GM21576 (cell line): Measurements from ENCODE around the gene ENKD1.
"Not testable (repeated sequence)": the region's sequence is repeated elsewhere in the genome, so short reads cannot be mapped to it uniquely, and the experiment has no call there.

ENCODE experiments used
- ATAC-seq: cut with Tn5 transposase; IDR thresholded peaks from one replicate; pipeline ENCODE4 v1.9.1; 2021; ENCODE audit warnings: mild to moderate bottlenecking, moderate library complexity; ENCODE audit not compliant: unreplicated experiment

ENKD1 gene, protein sequence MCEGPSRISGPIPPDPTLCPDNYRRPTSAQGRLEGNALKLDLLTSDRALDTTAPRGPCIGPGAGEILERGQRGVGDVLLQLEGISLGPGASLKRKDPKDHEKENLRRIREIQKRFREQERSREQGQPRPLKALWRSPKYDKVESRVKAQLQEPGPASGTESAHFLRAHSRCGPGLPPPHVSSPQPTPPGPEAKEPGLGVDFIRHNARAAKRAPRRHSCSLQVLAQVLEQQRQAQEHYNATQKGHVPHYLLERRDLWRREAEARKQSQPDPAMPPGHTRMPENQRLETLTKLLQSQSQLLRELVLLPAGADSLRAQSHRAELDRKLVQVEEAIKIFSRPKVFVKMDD

DNA sequence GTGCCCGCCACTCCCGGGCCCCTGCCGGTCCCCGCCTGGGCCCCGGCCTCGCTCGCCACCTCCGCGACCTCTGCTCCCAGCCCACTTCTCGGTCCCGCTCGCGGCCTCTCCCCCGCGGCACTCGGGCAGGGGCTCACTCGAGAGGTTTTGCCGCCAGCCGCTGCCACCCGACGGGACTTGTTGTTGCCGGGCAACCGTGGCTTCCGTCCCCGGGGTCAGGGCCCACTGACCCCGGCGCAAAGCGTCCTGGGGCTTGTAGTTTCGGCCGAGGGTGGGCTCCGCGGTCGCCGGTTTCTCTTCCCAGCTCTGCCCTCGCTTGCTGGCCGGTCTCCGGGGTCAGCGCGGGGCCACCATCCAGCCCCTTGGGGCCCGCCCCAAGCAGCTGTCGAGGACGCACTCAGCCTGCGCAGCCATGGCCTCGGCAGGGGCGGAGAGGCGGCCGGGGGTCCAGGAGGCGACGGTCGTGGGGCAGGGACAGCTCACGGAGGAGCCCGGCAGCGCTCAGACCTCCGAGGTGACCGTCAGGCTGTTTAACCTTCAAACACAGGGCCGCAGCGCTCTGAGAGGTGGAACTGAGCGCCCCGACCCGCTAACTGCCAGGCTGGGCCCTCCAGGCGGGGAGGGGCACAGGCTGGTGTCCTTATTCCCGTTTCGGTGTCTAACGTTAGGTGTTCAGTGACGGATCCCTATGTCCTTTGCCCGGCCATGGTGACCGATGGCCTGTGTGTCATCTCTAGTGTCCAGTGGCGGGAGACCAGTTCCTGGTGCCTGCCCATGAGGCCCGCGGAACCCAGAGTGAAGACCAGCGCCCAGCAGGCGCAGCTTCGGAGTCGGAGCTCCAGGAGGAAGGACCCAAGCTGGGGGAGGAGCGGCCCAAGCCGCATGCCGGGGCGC lies at the start of gene ENKD1, which contains the start of gene C16orf86:
ENKD1 (minus strand) TSS at position 192 of the 894 bp plus-strand sequence. CDS start 308 bp downstream, outside the sequence.
C16orf86 (plus strand) TSS at position 256 of the 894 bp plus-strand sequence; CDS start at position 413, 157 bp downstream.
- peak; percentile 52 for ATAC-seq

DNA sequence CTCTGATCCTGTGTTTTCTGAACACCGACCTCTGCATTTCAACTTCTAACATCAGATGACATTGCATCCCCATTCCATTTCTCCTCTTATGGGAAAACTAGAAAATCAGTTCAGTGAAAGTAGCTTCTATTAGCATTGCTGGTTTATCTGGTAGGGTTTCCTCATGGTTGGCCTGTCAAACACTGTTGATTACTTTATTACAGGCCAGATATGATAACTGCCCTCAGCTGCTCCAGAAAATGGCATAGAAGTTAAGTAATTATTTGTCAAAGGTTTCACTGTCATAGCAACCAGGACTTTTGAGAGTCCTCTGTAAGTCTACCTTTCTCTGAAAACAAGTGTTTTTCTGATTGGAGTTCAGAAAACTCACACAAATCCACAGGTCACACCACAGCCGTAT lies 49.5 kb upstream of the ENKD1 start:
- ATAC-seq: no peak

DNA sequence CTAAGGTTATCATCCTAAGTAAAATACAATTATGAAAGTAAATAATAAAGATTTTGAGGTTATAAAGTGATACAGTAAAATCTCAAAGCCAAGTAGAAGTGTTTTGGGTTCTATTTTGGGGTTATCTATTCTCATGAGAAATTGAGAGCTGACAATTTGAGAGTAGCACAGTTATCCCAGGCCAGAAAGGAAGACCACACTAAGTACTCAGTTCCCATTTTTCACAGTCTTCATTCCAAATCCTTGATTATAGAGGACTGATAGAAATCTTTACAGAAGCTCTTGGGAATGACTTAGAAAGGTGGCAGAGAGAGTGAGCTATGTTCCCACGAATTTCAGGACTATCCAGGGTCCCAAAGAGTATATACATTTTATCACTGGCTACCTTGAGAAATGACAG lies 48.0 kb upstream of the ENKD1 start:
- ATAC-seq: no peak

DNA sequence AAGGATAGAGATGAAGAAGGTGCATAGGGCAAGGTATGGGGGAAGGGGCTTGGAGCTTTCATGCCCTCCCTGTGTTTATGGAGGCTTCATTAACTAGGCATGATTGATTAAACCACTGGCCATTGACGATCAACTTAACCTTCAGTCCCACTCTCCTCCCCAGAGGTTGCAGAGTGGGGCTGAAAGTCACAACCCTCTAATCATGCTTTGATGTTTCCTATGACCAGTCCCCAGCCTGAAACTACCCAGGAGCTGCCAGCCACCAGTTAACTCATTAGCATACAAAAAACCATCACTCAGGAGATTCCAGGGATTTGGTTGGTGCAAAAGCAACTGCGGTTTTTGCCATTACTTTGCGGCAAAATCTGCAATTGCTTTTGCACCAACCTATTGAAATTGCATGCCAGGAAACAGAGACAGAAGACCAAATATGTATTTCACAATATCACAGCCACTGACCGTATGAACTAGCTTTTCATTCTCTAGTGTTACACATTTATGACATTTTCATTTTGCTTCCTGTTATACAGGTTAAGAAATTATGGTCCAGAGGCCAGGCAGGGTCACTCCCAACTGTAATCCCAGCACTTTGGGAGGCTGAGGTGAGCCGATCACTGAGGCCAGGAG lies 47.2 kb upstream of the ENKD1 start:
- ATAC-seq: no peak

DNA sequence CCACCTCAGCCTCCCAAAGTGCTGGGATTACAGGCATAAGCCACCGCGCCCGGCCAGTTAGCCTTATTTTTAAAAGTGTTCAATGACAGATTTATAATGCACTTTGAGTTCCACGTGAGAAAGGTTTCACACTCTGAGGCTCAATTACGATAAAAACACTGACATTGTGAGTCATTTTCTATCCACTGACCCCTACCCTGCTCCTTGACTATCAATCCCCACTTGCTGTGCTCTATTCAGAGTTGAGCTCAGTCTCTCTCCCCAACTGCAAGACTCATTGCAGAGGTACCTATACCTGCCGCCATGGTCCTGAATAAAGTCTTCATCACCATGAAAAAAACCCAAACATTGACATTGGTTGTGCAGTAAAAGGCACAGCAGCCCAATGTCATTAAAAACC lies 44.1 kb upstream of the ENKD1 start:
- ATAC-seq: no peak

DNA sequence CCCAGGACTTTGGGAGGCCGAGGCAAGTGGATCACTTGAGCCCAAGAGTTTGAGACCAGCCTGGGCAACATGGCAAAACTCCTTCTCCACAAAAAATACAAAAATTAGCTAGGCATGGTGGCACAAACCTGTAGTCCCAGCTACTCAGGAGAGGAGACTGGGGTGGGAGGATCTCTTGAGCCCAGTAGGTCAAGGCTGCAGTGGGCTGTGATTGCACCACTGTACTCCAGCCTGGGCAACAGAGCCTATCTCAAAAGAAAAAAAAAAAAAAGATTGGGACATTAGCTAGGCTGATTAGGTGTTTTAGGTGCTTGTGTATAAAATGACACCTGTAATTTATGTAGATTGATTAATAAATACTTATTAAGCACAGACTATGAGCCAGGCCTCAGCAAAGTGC lies 42.5 kb upstream of the ENKD1 start:
- ATAC-seq: no peak

DNA sequence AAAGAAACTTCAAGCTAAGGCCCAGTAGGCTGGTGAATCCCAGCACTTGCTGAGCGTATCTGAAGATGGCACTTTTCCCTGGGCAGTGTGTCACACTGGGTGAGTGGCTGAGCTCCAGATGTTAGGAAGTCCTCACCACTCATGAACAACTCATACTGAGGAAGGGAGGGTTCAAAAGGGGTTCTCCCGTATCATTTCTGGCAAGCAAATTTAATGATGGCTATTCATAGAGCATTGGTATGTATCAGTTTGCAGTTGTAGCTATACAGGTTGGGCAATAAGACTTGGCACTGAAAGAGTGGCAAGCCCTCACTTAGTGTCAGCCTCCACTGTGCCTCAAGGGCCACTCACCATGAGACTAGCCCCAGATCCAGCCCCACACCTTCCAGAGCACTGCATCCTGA lies 41.8 kb upstream of the ENKD1 start:
- no peak for ATAC-seq

DNA sequence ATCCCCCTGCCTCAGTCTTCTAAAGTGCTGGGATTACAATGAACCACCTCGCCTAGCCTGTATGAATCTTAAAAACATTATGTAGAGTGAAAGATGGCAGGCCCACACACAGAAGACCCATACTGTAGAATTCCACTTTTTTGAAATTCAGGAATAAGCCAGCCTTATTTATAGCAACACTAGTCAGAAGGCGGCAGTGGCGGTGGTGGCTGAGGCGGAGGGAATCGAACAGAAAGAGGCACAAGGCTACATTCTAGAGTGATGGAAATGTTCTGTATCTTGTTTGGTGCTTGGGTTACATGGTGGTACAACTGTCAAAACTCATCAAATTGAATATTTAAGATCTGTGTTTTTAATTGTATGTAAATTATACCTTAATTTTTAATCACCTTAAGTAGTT lies 41.2 kb upstream of the ENKD1 start:
- no peak for ATAC-seq

DNA sequence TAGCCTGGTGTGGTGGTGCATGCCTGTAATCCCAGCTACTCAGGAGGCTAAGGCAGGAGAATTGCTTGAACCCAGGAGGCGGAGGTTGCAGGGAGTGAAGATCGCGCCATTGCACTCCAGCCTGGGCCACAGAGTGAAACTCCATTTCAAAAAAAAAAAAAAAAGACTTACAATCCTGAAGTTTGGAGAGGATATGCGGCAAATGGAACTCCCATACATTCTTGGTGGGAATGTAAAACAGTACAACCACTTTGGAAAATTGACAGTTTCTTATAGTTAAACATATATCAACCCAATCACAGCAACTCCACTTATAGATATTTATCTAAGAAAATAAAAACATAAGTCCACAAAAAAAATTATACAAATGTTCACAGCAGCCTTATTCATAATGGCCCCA lies 40.7 kb upstream of the ENKD1 start:
- ATAC-seq: no peak

DNA sequence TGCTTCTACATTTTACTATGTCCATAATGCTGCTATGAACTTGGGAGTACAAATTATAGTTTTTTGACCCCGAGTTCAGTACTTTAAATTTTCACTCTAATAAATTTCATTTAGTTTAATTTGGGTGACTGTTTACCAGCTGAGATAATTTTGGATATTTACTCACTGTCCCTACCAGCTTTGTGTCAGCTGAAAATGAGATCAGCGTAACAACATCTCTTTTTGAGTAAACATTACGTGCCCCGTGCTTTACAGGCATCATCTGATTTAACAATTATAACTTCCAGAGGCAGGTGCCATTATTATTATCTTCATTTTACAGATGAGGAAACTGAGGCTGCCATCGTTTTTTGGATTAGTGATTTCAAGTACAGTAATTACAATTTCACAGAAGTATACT lies 37.6 kb upstream of the ENKD1 start:
- no peak for ATAC-seq

DNA sequence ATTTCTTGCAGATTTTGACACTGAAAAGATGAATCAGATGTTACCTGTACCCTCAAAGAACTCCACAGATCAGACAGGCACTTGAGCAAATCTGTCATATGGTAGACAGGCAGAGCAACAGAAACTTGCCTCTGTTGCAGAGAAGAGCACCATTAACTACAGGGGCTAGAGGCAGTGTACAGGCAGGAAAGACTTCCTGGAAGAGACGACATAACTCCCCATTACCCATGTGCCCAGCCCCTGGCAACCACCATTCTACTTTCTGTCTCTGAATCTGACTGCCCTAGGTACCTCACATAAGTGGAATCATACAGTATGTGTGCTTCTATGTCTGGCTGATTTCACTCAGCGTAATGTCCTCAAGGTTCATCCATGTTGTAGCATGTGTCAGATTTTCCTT lies 37.1 kb upstream of the ENKD1 start:
- ATAC-seq: no peak

DNA sequence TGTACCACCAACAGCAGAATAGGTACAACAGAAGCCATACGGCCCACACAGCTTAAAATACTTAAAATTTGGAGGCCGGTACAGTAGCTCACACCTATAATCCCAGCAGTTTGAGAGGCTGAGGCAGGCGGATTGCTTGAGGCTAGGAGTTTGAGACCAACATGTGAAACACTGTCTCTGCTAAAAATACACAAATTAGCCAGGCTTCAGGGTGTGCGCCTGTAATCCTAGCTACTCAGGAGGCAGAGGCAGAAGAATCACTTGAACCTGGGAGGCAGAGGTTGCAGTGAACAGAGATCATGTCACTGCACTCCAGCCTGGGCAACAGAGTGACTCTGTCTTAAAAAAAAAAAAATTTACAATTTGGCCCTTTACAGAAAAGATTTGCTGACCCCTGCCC lies 35.6 kb upstream of the ENKD1 start:
- no peak for ATAC-seq

DNA sequence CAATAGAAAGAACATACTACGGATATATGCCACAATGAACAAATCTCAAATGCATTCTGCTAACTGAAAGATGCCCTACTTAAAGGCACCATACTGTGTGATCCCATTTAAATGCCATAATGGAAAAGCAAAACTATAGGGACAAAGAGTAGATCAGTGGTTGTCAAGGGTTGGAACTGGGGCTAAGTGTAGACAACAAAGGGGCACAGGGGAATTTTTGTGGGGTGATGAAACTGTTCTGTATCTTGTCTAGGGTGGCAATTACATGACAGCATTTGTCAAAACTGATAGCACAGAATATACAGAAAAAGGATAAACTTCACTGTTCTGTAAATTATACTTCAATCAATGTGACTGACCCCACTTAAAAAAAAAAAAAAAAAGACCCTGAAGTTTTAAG lies 34.9 kb upstream of the ENKD1 start:
- no peak for ATAC-seq

DNA sequence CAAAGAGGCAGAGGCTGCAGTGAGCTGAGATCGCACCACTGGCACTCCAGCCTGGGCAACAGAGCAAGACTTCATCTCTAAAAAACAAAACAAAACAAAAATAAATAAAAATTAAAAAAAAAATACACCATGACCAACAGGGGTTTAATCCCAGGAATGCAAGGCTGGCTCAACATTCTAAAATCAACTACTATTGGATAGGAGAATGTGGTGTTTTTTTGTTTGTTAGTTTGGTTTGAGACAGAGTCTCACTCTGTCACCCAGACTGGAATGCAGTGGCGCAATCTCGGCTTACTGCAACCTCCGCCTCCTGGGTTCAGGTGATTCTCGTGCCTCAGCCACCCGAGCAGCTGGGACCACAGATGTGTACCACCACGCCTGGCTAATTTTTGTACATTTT lies 32.7 kb upstream of the ENKD1 start:
- no peak for ATAC-seq

DNA sequence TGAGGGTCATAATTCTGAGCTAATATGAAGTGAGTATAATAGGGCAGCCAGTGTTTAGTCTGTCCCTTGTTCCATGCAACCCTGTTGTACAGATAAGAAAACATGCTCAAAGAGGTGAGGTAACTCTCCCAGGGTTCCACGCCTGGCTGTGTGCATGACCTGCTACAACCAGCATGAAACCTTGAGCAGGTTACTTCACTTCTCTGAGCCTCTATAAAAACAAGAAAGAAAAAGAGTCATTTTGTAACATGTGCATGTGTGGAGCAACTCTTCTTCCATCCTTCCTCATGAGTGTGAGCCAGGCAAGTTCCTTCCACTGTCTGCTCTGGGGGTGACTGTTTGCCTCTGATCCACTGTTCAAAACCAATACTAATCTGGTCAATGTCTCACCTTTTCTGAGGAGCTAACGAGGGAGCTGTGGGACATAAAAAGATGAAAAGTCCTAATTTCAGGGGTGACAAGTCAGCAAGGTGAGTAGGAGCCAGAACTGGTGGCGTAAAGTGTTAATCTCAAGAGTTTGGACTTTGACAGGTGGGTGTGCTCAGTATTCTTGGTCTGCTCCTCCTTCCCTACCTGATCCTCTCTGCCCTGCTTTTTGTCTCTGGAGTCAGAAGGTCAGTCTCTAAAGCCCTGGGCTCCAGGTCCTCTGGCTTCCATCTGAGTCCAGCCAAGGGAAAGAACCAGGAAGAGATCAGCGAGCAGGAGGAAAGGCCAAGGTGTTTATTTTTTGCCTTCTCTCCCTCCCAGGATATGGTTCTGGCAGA lies 31.1 kb upstream of the ENKD1 start:
- ATAC-seq: no peak

DNA sequence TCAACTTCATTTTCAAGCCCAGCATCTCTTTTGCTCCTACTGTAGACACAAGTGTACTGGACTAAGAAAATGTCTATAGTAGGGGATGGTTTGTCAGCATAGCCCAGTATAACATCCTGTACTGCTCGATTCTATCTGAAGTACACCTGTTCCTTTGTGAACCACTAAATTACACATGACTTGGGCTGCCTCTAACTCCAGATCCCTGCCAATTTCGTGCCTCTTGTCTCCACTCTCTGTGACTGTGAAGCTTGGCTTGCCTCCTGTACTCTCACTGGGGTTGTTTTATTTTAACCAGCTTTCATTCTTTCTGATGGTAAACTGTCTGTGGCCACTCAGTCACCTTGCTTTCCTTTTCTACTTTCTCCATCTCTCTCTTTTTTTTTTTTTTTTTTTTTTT lies 28.1 kb upstream of the ENKD1 start:
- ATAC-seq: no peak

DNA sequence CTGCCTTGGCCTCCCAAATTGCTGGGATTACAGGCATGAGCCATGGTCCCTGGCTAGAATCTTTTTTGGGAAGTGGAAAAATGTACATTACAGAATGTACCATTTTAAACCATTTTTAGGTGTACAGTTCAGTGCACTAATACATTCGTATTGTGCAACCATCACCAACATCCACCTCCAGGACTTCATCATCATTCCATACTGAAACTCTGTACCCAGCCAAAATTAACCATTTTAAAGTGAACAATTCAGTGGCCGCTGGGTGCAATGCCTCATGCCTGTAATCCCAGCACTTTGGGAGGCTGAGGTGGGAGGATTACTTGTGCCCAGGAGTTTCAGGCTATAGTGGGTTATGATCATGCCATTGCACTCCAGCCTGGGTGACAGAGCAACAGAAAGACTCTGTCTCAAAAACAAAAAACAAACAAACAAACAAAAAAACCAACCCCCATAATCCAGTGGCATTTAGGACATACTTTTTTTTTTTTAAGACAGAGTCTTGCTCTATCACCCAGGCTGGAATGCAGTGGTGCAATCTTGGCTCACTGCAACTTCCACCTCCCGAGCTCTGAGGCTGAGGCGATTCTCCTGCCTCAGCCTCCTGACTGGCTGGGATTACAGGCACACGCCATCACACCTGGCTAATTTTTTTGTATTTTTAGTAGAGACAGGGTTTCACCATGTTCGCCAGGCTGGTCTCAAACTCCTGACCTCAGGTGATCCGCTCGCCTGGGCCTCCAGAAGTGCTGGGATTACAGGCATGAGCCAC lies 27.2 kb upstream of the ENKD1 start:
- not testable (repeated sequence) for ATAC-seq

DNA sequence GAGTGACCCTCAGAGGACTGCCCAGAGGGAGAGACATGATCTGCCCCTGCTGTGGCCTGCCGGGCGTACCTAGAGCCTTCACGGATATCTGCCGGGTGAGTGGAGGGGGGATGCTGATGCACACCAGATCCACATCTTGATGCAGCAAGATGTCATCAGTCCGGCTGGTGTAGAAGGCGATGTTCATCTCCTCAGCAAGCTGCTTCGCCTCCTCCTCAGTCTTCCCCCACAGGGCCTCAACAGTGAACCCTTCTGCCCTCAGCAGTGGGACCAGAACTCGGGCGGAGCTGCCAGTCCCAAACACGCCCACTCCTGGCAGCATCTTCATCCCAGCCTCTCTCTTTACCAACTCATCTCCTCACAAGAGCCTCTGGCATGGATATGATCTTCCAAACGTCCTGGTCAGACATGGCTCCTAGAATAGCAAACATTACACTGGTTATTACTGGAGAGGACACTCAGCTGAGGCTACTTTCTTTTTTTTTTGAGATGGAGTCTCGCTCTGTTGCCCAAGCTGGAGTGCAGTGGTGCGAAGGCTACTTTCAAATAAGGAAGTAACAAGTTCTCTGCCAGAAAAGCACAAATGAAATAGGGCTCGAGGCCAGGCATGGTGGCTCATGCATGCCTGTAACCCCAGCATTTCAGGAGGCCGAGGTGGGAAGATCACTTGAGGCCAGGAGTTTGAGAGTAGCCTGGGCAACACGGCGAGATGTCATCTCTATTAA lies 19.0 kb upstream of the ENKD1 start:
- ATAC-seq: no peak

DNA sequence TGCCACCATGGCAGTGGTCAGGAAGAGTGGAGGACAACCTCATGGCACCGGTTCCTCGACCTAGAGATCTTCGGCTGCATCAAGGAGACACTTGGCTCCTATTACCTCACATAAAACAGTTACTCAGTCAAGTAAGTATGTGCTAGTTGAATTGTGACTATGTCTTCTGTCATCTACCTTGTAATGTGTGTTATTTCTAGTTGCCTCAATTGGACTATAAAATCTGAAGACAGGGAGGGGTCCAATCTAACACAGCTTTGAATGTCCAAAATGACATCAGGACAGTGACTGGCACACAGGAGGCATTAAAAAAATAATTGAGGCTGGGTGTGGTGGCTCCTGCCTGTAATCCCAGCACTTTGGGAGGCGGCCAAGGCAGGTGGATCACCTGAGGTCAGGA lies 17.2 kb upstream of the ENKD1 start:
- no peak for ATAC-seq
